MCF 10A (cell line): ENCODE data around the gene SCUBE3. TPM values are rescaled to one million over a fixed set of nuclear protein-coding genes. Genes with fewer than 3 reads are reported as not detected.

Source experiments
- BruUV-seq: library from RNA; stranded (reverse); fragments of 400-500 nt; replicated peaks from 2 replicates; lab custom pipeline; 2021; lab: Mats Ljungman, UMichigan
- CTCF ChIA-PET: fragments of 300-600 bp; sonication (Branson Sonifier 250); formaldehyde crosslinking; extraction: SDS; loops from one replicate; lab custom pipeline; 2021; ENCODE audit warnings: antibody characterized with exemption, inconsistent platforms; lab: Yijun Ruan, JAX
- POLR2A ChIA-PET: fragments of 300-600, 350-650 bp; sonication (Branson Sonifier 250); formaldehyde crosslinking; extraction: SDS; loops from one replicate; lab custom pipeline; 2020; ENCODE audit warnings: antibody characterized with exemption, inconsistent platforms; lab: Yijun Ruan, JAX
- DNase-seq: peaks from one replicate; pipeline ENCODE4 v3.0.0-alpha.2; 2018; ENCODE audit not compliant: unreplicated experiment
- H3K27ac Mint-ChIP-seq: one replicate; pipeline ENCODE4 v1.8.0; 2022; ENCODE audit warnings: mild to moderate bottlenecking, low read depth, mixed read lengths; ENCODE audit not compliant: unreplicated experiment
- H3K27me3 Mint-ChIP-seq: one replicate; pipeline ENCODE4 v1.8.0; 2022; ENCODE audit warnings: mixed read lengths; ENCODE audit not compliant: insufficient read depth, unreplicated experiment
- H3K36me3 Mint-ChIP-seq: one replicate; pipeline ENCODE4 v1.8.0; 2022; ENCODE audit warnings: mild to moderate bottlenecking, moderate library complexity, mixed read lengths; ENCODE audit not compliant: insufficient read depth, unreplicated experiment
- H3K4me1 Mint-ChIP-seq: one replicate; pipeline ENCODE4 v1.8.0; 2022; ENCODE audit warnings: mixed read lengths; ENCODE audit not compliant: insufficient read depth, unreplicated experiment
- H3K4me3 Mint-ChIP-seq: one replicate; pipeline ENCODE4 v1.8.0; 2022; ENCODE audit warnings: mild to moderate bottlenecking, moderate library complexity, mixed read lengths; ENCODE audit not compliant: unreplicated experiment
- H3K9me3 Mint-ChIP-seq: one replicate; pipeline ENCODE4 v1.8.0; 2022; ENCODE audit warnings: mixed read lengths; ENCODE audit not compliant: unreplicated experiment
- intact Hi-C: fragments of 100-400 bp; cut with micrococcal nuclease; formaldehyde crosslinking; loops from 2 replicates; pipeline ENCODE4 v1.14.1; 2022
- total RNA-seq: library from RNA; stranded (reverse); gene quantifications from 2 replicates; pipeline ENCODE4 v1.2.3, GENCODE V29; 2022
- TF ChIP-seq, protein P1 (sequence below): fragments of 200-600 bp; IDR thresholded peaks from one replicate; pipeline ENCODE4 v1.8.0; 2022; ENCODE audit warnings: antibody characterized with exemption, mild to moderate bottlenecking; ENCODE audit not compliant: unreplicated experiment

Gene SCUBE3
- total RNA-seq, 1 experiment from 2014 or later, result not detected

DNA sequence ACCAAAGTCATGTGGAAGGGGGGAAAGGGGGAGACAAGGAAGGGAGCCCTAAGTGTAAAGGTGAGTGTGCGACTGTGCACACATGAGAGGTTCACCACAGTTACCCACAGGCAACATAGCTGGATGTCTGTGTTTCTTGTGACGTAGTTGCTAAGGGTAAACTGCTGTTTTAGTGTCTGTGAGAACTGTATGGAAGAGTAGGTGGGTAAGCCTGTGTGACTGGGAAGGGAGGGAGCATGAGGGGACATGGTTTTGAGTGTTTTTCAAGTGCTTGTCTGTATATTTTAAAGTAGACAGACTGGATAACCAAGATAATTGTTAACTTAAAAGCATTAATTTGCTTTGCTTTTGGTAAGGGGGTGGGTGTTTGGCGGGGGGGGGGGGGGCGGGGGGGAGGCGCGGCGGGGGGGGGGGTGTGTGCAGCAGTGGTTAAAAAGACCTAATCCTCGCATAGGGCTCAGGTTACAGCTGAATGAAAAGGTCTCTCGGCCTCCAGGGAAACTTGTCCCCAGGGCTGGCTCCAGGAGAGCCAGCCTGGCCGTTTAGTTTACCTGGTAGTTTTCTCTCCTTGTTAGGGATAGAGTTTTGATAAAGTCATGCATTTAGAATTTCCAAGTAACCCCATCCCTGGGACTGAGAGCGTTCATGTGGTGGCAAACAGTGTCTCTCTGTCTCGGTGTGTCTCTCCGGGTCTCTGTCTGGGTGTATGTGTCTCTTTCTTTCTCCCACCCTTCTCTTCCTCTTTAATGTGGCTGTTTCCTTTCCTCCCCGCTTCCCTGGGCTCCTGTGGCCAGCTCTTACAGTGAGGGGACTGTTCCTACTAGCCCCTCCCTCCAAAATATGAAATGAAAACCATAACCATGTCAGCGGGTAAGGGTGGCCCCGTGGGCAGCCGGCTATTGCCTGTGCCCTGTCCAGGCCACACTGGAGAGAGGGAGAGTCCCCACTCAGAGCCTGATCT lies 3.4 kb downstream of the SCUBE3 start:
- CTCF ChIA-PET, result interaction anchor here (0.6 to 1.3 kb wide), 4 partner anchors 11 to 78 kb away, joined by 3 to 5 read pairs (median 4); no protein-coding TSS in a partner anchor
- Mint-ChIP-seq H3K27ac (no peak overlapping the region), H3K4me1 (peaks cover 4% of the 10 kb centered on the region), H3K9me3 (no peaks in the 10 kb centered on the region), H3K36me3 (peaks cover 1% of the 10 kb centered on the region), H3K4me3 (no peak overlapping the region), H3K27me3 (peaks cover 27% of the 10 kb centered on the region)
- intact Hi-C loops, result no loop called here
- TF ChIP-seq, protein P1, sequence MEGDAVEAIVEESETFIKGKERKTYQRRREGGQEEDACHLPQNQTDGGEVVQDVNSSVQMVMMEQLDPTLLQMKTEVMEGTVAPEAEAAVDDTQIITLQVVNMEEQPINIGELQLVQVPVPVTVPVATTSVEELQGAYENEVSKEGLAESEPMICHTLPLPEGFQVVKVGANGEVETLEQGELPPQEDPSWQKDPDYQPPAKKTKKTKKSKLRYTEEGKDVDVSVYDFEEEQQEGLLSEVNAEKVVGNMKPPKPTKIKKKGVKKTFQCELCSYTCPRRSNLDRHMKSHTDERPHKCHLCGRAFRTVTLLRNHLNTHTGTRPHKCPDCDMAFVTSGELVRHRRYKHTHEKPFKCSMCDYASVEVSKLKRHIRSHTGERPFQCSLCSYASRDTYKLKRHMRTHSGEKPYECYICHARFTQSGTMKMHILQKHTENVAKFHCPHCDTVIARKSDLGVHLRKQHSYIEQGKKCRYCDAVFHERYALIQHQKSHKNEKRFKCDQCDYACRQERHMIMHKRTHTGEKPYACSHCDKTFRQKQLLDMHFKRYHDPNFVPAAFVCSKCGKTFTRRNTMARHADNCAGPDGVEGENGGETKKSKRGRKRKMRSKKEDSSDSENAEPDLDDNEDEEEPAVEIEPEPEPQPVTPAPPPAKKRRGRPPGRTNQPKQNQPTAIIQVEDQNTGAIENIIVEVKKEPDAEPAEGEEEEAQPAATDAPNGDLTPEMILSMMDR, result no peak
- DNase-seq, result no peak
- BruUV-seq, result no TSS peak
- POLR2A ChIA-PET, result interaction anchor here (0.7 kb wide), 1 partner anchor 260 kb away, joined by 3 read pairs; no protein-coding TSS in a partner anchor

DNA sequence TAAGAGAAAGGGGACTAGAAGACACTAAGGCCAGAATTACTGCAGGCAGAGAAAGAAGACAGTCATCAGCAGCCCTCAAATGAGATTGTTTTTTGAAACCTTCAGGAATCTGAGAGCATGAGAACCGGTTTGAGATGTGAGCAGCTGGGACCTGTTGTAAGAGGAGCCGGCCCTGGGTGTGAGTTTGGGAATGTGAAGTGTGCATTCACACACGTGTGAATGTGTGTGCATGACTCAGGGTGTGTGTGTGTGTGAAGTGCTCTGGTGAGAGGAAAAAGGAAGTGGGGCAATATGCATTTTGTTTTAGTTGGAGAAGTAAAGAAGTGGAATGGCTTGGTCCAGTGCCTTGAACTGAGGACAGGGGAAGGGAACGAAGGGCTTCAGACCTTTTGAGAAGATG lies 4.3 kb downstream of the SCUBE3 start:
- no TSS peak for BruUV-seq
- POLR2A ChIA-PET, result interaction anchor here (0.7 kb wide), 1 partner anchor 261 kb away, joined by 3 read pairs; no protein-coding TSS in a partner anchor

DNA sequence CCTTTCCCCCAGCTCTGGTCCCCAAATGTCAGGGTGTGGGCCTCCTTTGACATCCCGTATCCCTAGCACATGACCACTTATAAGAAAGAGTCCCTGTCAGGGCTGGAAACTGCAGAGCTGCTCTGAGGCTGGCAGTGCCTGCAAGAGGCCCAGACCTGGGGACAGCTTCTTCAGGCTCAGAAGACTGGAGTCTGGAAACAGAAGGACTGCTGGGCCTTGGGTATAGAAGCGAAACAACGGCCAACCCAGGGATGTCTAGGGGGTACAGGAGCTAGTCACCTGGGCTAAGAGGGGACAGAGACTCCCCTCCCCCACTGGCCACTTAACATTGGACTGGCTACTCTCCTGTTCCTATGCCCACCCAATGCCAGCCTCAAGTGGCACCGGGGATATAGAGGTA lies 4.7 kb downstream of the SCUBE3 start:
- TSS peak; percentile 20 for BruUV-seq
- Mint-ChIP-seq H3K27ac (no peak overlapping the region), H3K36me3 (no peaks in the 10 kb centered on the region), H3K27me3 (peaks cover 14% of the 10 kb centered on the region), H3K4me1 (peaks cover 4% of the 10 kb centered on the region), H3K4me3 (no peak overlapping the region), H3K9me3 (no peaks in the 10 kb centered on the region)
- TF ChIP-seq, protein P1, result no peak
- intact Hi-C loops, result no loop called here
- ChIA-PET CTCF (interaction anchor here (0.6 to 3.2 kb wide), 6 partner anchors 9 to 72 kb away, joined by 3 to 16 read pairs (median 6); no protein-coding TSS in a partner anchor), POLR2A (interaction anchor here (0.7 to 0.8 kb wide), 2 partner anchors 36 to 262 kb away, joined by 3 to 4 read pairs; no protein-coding TSS in a partner anchor)
- DNase-seq, result no peak

More for the DNA sequence above, 4.3 kb downstream of the SCUBE3 start:
- H3K9me3 Mint-ChIP-seq, result no peaks in the 10 kb centered on the region
- DNase-seq, result no peak
- intact Hi-C loops, result no loop called here
- H3K4me1 Mint-ChIP-seq, result peaks cover 4% of the 10 kb centered on the region
- H3K27ac Mint-ChIP-seq, result no peak overlapping the region
- no peaks in the 10 kb centered on the region for H3K36me3 Mint-ChIP-seq
- CTCF ChIA-PET, result interaction anchor here (0.8 to 3.2 kb wide), 4 partner anchors 9 to 23 kb away, joined by 5 to 16 read pairs (median 10); no protein-coding TSS in a partner anchor
- H3K4me3 Mint-ChIP-seq, result no peak overlapping the region
- H3K27me3 Mint-ChIP-seq, result peaks cover 19% of the 10 kb centered on the region
- TF ChIP-seq, protein P1, result no peak
